GM23338 (cell line): ENCODE data around the gene SLC35A3.

ENCODE experiments used
- CREB1 ChIP-seq: fragments of 250-450 bp; sonication (Bioruptor Pico); IDR thresholded peaks from 2 replicates; pipeline ENCODE4 v1.5.0; 2020; ENCODE audit warnings: low read depth, mild to moderate bottlenecking, moderate library complexity
- CTCF ChIP-seq, 2 experiments: fragments of 200-600 bp in 1 of 2; sonication (generic) in 1 of 2; conservative IDR thresholded peaks; 2 replicates each; pipeline versions ENCODE4 v1.5.1 to v1.6.1; 2016 to 2017; ENCODE audit warnings: antibody characterized with exemption in 2 of 2, low read depth in 2 of 2, mild to moderate bottlenecking in 2 of 2, moderate library complexity in 1 of 2
- EZH2 ChIP-seq: fragments of 200-600 bp; sonication (generic); IDR thresholded peaks from one replicate; pipeline ENCODE4 v1.8.0; 2017; ENCODE audit warnings: antibody characterized with exemption, mild to moderate bottlenecking, low read depth; ENCODE audit not compliant: unreplicated experiment
- EZH2phosphoT487 ChIP-seq: fragments of 200-600 bp; sonication (generic); IDR thresholded peaks from one replicate; pipeline ENCODE4 v1.8.1; 2018; ENCODE audit warnings: antibody characterized with exemption; ENCODE audit not compliant: unreplicated experiment
- JUNB ChIP-seq: IDR thresholded peaks from one replicate; pipeline ENCODE4 v1.6.1; 2016; ENCODE audit warnings: antibody characterized with exemption; ENCODE audit not compliant: unreplicated experiment
- POLR2AphosphoS5 ChIP-seq: IDR thresholded peaks from 2 replicates; pipeline ENCODE4 v1.6.1; 2016; ENCODE audit warnings: antibody characterized with exemption, low read depth
- REST ChIP-seq: IDR thresholded peaks from one replicate; pipeline ENCODE4 v1.6.1; 2018; ENCODE audit warnings: antibody characterized with exemption; ENCODE audit not compliant: unreplicated experiment
- STAT1 ChIP-seq: IDR thresholded peaks from one replicate; pipeline ENCODE4 v1.6.1; 2016; ENCODE audit warnings: antibody characterized with exemption; ENCODE audit not compliant: unreplicated experiment
- ZNF114 ChIP-seq: fragments of 250-450 bp; sonication (Bioruptor Pico); IDR thresholded peaks from 2 replicates; pipeline ENCODE4 v1.5.0; 2020; ENCODE audit warnings: mild to moderate bottlenecking, moderate library complexity
- ZNF331 ChIP-seq: fragments of 250-450 bp; sonication (Bioruptor Pico); IDR thresholded peaks from 2 replicates; pipeline ENCODE4 v1.5.0; 2020; ENCODE audit warnings: low read depth, mild to moderate bottlenecking, moderate library complexity
- ZNF462 ChIP-seq: fragments of 250-450 bp; sonication (Bioruptor Pico); IDR thresholded peaks from 2 replicates; pipeline ENCODE4 v1.5.0; 2020; ENCODE audit warnings: mild to moderate bottlenecking, moderate library complexity

- TF ChIP-seq CTCF (conservative IDR thresholded peaks at IDR 0.05; ENCODE audit: low read depth in 2 of 2) (no peak), REST (no peak), CREB1 (CRISPR knock-in tag) (no peak), EZH2 (no peak), POLR2AphosphoS5 (no peak), ZNF462 (CRISPR knock-in tag) (no peak), EZH2phosphoT487 (no peak), JUNB (no peak), ZNF114 (CRISPR knock-in tag) (no peak), STAT1 (no peak), ZNF331 (no peak)
These were observed 6.6 kb upstream of the SLC35A3 start for GRCh38 chr1:99963041-99963795.
